ENCODE measurements around the gene LRG1. TPM values are rescaled to one million over a fixed set of nuclear protein-coding genes. Genes with fewer than 3 reads are reported as not detected.

The LRG1 gene
- total RNA-seq, 1 experiment from 2014 or later = not detected

GRCh38 chr19:4492337-4493103 is 47.3 kb downstream of the LRG1 start:
- DNase-seq (ENCODE audit: low spot score) = no peak
- Histone ChIP-seq H3K4me3 (ENCODE audit: low read depth, low read length, poor library complexity, severe bottlenecking) (no peak overlapping the region), H3K27ac (ENCODE audit: low read depth, low read length, poor library complexity, severe bottlenecking) (no peak overlapping the region), H3K4me1 (ENCODE audit: insufficient read depth, low read length, poor library complexity, severe bottlenecking) (no peaks in the 10 kb centered on the region), H3K27me3 (replicated peaks; ENCODE audit: insufficient read depth, low read depth, low read length, poor library complexity) (no peaks in the 10 kb centered on the region), H3K36me3 (ENCODE audit: insufficient read depth, low read length, poor library complexity, severe bottlenecking) (peaks cover 33% of the 10 kb centered on the region), H3K9me3 (ENCODE audit: low read depth, low read length, poor library complexity, severe bottlenecking) (no peaks in the 10 kb centered on the region)
- BruUV-seq (replicated peaks) = no TSS peak
- no peak for TF ChIP-seq EZH2 (IDR thresholded peaks at IDR 0.05; ENCODE audit: borderline replicate concordance, low read depth, low read length, poor library complexity, severe bottlenecking)
- TF ChIP-seq CTCF (conservative IDR thresholded peaks at IDR 0.05; ENCODE audit: low read depth, low read length) = no peak
- POLR2A ChIA-PET (ENCODE audit: low non-redundant PET) = no interaction called here
- intact Hi-C loops (cut with micrococcal nuclease; ENCODE audit: unreplicated experiment) = no loop called here
- CTCF ChIA-PET = no interaction called here

GRCh38 chr19:4491446-4491845 is 48.4 kb downstream of the LRG1 start:
- H3K9me3 ChIP-seq (ENCODE audit: low read depth, low read length, poor library complexity, severe bottlenecking) = no peaks in the 10 kb centered on the region
- TF ChIP-seq EZH2 (IDR thresholded peaks at IDR 0.05; ENCODE audit: borderline replicate concordance, low read depth, low read length, poor library complexity, severe bottlenecking) (no peak), CTCF (conservative IDR thresholded peaks at IDR 0.05; ENCODE audit: low read depth, low read length) (no peak)
- no peaks in the 10 kb centered on the region for H3K4me1 ChIP-seq (ENCODE audit: insufficient read depth, low read length, poor library complexity, severe bottlenecking)
- POLR2A ChIA-PET (ENCODE audit: low non-redundant PET) = no interaction called here
- BruUV-seq (replicated peaks) = no TSS peak
- DNase-seq (ENCODE audit: low spot score) = no peak
- intact Hi-C loops (cut with micrococcal nuclease; ENCODE audit: unreplicated experiment) = no loop called here
- CTCF ChIA-PET = no interaction called here
- no peak overlapping the region for H3K27ac ChIP-seq (ENCODE audit: low read depth, low read length, poor library complexity, severe bottlenecking)
- H3K27me3 ChIP-seq (replicated peaks; ENCODE audit: insufficient read depth, low read depth, low read length, poor library complexity) = no peaks in the 10 kb centered on the region
- no peak overlapping the region for H3K4me3 ChIP-seq (ENCODE audit: low read depth, low read length, poor library complexity, severe bottlenecking)
- peaks cover 33% of the 10 kb centered on the region for H3K36me3 ChIP-seq (ENCODE audit: insufficient read depth, low read length, poor library complexity, severe bottlenecking)

GRCh38 chr19:4488496-4488895 is 51.3 kb downstream of the LRG1 start:
- intact Hi-C loops (cut with micrococcal nuclease; ENCODE audit: unreplicated experiment) = no loop called here
- H3K4me3 ChIP-seq (ENCODE audit: low read depth, low read length, poor library complexity, severe bottlenecking) = no peak overlapping the region
- no peaks in the 10 kb centered on the region for H3K27me3 ChIP-seq (replicated peaks; ENCODE audit: insufficient read depth, low read depth, low read length, poor library complexity)
- POLR2A ChIA-PET (ENCODE audit: low non-redundant PET) = no interaction called here
- H3K36me3 ChIP-seq (ENCODE audit: insufficient read depth, low read length, poor library complexity, severe bottlenecking) = peaks cover 18% of the 10 kb centered on the region
- BruUV-seq (replicated peaks) = no TSS peak
- no peak overlapping the region for H3K27ac ChIP-seq (ENCODE audit: low read depth, low read length, poor library complexity, severe bottlenecking)
- no peak for DNase-seq (ENCODE audit: low spot score)
- TF ChIP-seq CTCF (conservative IDR thresholded peaks at IDR 0.05; ENCODE audit: low read depth, low read length) (no peak), EZH2 (IDR thresholded peaks at IDR 0.05; ENCODE audit: borderline replicate concordance, low read depth, low read length, poor library complexity, severe bottlenecking) (no peak)
- CTCF ChIA-PET = no interaction called here
- H3K4me1 ChIP-seq (ENCODE audit: insufficient read depth, low read length, poor library complexity, severe bottlenecking) = no peaks in the 10 kb centered on the region
- H3K9me3 ChIP-seq (ENCODE audit: low read depth, low read length, poor library complexity, severe bottlenecking) = no peaks in the 10 kb centered on the region

Data from A673 (cell line).